ENCODE data around the gene PSMG4. TPM values are rescaled to one million over a fixed set of nuclear protein-coding genes. Genes with fewer than 3 reads are reported as not detected.

PSMG4 gene
- total RNA-seq, 1 donor from 2014 or later, result 24.1 TPM

- peaks cover 59% of the 10 kb centered on the region for H3K27me3 Mint-ChIP-seq
- no peak for DNase-seq (ENCODE audit: extremely low spot score, unreplicated experiment)
- H3K9me3 Mint-ChIP-seq, result no peaks in the 10 kb centered on the region
Measured at GRCh38 chr6:3232017-3232945, 26.5 kb upstream of the PSMG4 start.

GRCh38 chr6:3233321-3233720 lies 25.4 kb upstream of the PSMG4 start:
- Mint-ChIP-seq H3K9me3 (no peaks in the 10 kb centered on the region), H3K27ac (no peak overlapping the region), H3K27me3 (peaks cover 58% of the 10 kb centered on the region), H3K4me3 (peak overlapping the region; percentile 54), H3K4me1 (ENCODE audit: unreplicated experiment) (peaks cover 40% of the 10 kb centered on the region), H3K36me3 (no peaks in the 10 kb centered on the region)
- TF ChIP-seq CTCF (conservative IDR thresholded peaks at IDR 0.05), result no peak
- no peak for DNase-seq (ENCODE audit: extremely low spot score, unreplicated experiment)

More at GRCh38 chr6:3232017-3232945, 26.5 kb upstream of the PSMG4 start:
- Mint-ChIP-seq H3K4me1 (ENCODE audit: unreplicated experiment) (peaks cover 40% of the 10 kb centered on the region), H3K27ac (peak overlapping the region; percentile 88), H3K36me3 (no peaks in the 10 kb centered on the region), H3K4me3 (peak overlapping the region; percentile 96)
- TF ChIP-seq CTCF (conservative IDR thresholded peaks at IDR 0.05), result no peak

- no peaks in the 10 kb centered on the region for H3K9me3 Mint-ChIP-seq
- H3K4me3 Mint-ChIP-seq, result peak overlapping the region; percentile 32
- no peak for TF ChIP-seq CTCF (conservative IDR thresholded peaks at IDR 0.05)
- no peak for DNase-seq (ENCODE audit: extremely low spot score, unreplicated experiment)
- peaks cover 54% of the 10 kb centered on the region for H3K27me3 Mint-ChIP-seq
- peaks cover 37% of the 10 kb centered on the region for H3K4me1 Mint-ChIP-seq (ENCODE audit: unreplicated experiment)
- H3K36me3 Mint-ChIP-seq, result no peaks in the 10 kb centered on the region
- H3K27ac Mint-ChIP-seq, result no peak overlapping the region
Measured at GRCh38 chr6:3233904-3234303, 24.8 kb upstream of the PSMG4 start.

- H3K9me3 Mint-ChIP-seq, result no peaks in the 10 kb centered on the region
- H3K27me3 Mint-ChIP-seq, result peaks cover 48% of the 10 kb centered on the region
- no peak for TF ChIP-seq CTCF (conservative IDR thresholded peaks at IDR 0.05)
- no peak overlapping the region for H3K4me3 Mint-ChIP-seq
- H3K4me1 Mint-ChIP-seq (ENCODE audit: unreplicated experiment), result peaks cover 29% of the 10 kb centered on the region
- DNase-seq (ENCODE audit: extremely low spot score, unreplicated experiment), result no peak
- no peaks in the 10 kb centered on the region for H3K36me3 Mint-ChIP-seq
- H3K27ac Mint-ChIP-seq, result no peak overlapping the region
Measured at GRCh38 chr6:3235486-3235885, 23.3 kb upstream of the PSMG4 start.

- H3K36me3 Mint-ChIP-seq, result no peaks in the 10 kb centered on the region
- no peak overlapping the region for H3K4me3 Mint-ChIP-seq
- H3K27me3 Mint-ChIP-seq, result peaks cover 42% of the 10 kb centered on the region
- peaks cover 29% of the 10 kb centered on the region for H3K4me1 Mint-ChIP-seq (ENCODE audit: unreplicated experiment)
- no peak overlapping the region for H3K27ac Mint-ChIP-seq
- no peak for TF ChIP-seq CTCF (conservative IDR thresholded peaks at IDR 0.05)
- no peak for DNase-seq (ENCODE audit: extremely low spot score, unreplicated experiment)
- no peaks in the 10 kb centered on the region for H3K9me3 Mint-ChIP-seq
Measured at GRCh38 chr6:3236005-3236404, 22.7 kb upstream of the PSMG4 start.

Measured in type B pancreatic cell (in vitro differentiated cells).